GM18517 (cell line): ENCODE measurements around the gene EBLN2.

Experiments used
- ATAC-seq: cut with Tn5 transposase; IDR thresholded peaks from one replicate; pipeline ENCODE4 v1.9.1; 2021; ENCODE audit warnings: mild to moderate bottlenecking, moderate library complexity; ENCODE audit not compliant: unreplicated experiment

EBLN2 gene

GRCh38 chr3:73061416-73061815 lies at the start of gene EBLN2:
EBLN2 (plus strand) TSS chr3:73061659; CDS start chr3:73062082, 423 bp downstream.
- no peak for ATAC-seq

- ATAC-seq = no peak
Observed at GRCh38 chr3:73018298-73018697, 43.2 kb upstream of the EBLN2 start.

GRCh38 chr3:73018790-73019441 lies 42.5 kb upstream of the EBLN2 start:
- no peak for ATAC-seq

GRCh38 chr3:73021301-73021835 lies 40.1 kb upstream of the EBLN2 start:
- no peak for ATAC-seq

GRCh38 chr3:73024836-73025235 lies 36.6 kb upstream of the EBLN2 start:
- ATAC-seq = no peak

GRCh38 chr3:73026111-73026759 lies 35.2 kb upstream of the EBLN2 start:
- ATAC-seq = no peak

GRCh38 chr3:73026760-73027113 lies 34.7 kb upstream of the EBLN2 start:
- no peak for ATAC-seq

GRCh38 chr3:73028803-73029202 lies 32.7 kb upstream of the EBLN2 start:
- ATAC-seq = no peak

- ATAC-seq = no peak
Observed at GRCh38 chr3:73029321-73029796, 32.1 kb upstream of the EBLN2 start.

- no peak for ATAC-seq
Observed at GRCh38 chr3:73030073-73030597, 31.3 kb upstream of the EBLN2 start.

GRCh38 chr3:73031573-73032103 lies 29.8 kb upstream of the EBLN2 start:
- no peak for ATAC-seq

GRCh38 chr3:73036694-73037591 lies 24.5 kb upstream of the EBLN2 start:
- no peak for ATAC-seq

- no peak for ATAC-seq
Observed at GRCh38 chr3:73041537-73041936, 19.9 kb upstream of the EBLN2 start.

- no peak for ATAC-seq
Observed at GRCh38 chr3:73043414-73043813, 18.0 kb upstream of the EBLN2 start.

- ATAC-seq = no peak
Observed at GRCh38 chr3:73045391-73045790, 16.1 kb upstream of the EBLN2 start.

- ATAC-seq = no peak
Observed at GRCh38 chr3:73046195-73046594, 15.3 kb upstream of the EBLN2 start.

GRCh38 chr3:73049319-73049718 lies 12.1 kb upstream of the EBLN2 start:
- no peak for ATAC-seq

GRCh38 chr3:73052857-73053256 lies 8.6 kb upstream of the EBLN2 start:
- ATAC-seq = no peak

- no peak for ATAC-seq
Observed at GRCh38 chr3:73055583-73055982, 5.9 kb upstream of the EBLN2 start.

- no peak for ATAC-seq
Observed at GRCh38 chr3:73056014-73056844, 5.2 kb upstream of the EBLN2 start.
